Activated CD4-positive, alpha-beta T cell treated with anti-CD3 and anti-CD28 coated beads, Interleukin-2, Interleukin-4, amounts not matched to agents 100 ng/mL and 50 ng/mL, durations not matched to agents 16 hours and 8 hours (primary cell): ENCODE results near the gene GNG8.
A peak's percentile ranks its signal among the peaks of the same experiment; 100 is the strongest.
"Not testable (repeated sequence)": the region's sequence is repeated elsewhere in the genome, so short reads cannot be mapped to it uniquely, and the experiment has no call there.

Experiments used
- DNase-seq: peaks from one replicate; pipeline ENCODE4 v3.0.0-alpha.2; 2020; ENCODE audit warnings: low spot score

GNG8 gene

DNA sequence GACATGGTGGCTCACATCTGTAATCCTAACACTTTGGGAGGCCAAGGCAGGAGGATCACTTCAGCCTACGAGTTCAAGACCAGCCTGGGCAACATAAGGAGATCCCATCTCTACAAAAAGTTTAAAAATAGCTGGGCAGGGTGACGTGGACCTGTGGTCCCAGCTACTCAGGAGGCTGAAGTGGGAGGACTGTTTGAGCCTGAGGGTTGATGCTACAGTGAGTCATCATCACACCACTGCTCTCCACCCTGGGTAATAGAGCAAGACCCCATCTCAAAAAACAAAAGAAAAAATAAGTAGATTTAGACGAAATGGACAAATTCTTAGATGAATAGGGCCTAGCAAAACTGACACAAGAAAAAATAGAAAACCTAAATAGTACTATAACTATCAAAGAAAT, 10.4 kb upstream of the GNG8 start:
- no peak for DNase-seq

DNA sequence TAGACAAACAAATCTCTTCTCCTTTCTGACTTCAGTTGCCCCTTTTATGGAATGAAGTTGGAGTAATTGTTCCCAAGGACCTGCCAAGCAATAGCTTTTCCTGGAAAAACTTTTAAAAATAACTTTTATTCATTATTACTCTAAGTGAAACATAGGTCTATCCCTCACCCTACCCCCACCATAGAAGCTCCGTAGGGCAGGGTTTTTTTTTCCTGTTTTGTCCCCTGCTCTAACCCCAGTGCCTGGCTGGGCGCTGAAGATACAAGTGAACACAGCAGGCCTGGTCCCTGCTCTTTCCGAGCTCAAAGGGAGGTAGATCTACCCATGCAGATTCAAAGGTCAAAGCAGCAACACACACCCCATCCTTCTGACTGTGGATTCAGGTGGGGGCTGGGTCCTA, 8.7 kb upstream of the GNG8 start:
- no peak for DNase-seq

DNA sequence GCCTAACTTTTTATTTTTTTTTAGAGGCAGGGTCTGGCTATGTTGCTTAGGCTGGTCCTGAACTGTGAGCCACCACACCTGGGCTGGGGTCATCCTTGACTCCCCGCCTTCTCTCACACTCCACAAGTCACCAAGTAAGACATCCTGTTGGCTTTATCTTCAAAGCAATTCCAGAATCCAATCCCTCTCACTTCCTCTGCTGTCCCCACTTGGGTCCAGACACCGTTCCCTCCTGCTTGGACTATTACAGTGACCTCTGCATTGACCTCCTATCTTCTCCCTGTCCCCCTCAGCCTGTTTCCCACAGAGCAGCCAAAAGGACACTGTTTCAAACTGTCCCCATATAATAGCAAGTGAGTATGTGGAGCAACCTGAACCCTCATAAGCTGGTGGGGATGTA, 4.7 kb upstream of the GNG8 start:
- DNase-seq, result no peak

DNA sequence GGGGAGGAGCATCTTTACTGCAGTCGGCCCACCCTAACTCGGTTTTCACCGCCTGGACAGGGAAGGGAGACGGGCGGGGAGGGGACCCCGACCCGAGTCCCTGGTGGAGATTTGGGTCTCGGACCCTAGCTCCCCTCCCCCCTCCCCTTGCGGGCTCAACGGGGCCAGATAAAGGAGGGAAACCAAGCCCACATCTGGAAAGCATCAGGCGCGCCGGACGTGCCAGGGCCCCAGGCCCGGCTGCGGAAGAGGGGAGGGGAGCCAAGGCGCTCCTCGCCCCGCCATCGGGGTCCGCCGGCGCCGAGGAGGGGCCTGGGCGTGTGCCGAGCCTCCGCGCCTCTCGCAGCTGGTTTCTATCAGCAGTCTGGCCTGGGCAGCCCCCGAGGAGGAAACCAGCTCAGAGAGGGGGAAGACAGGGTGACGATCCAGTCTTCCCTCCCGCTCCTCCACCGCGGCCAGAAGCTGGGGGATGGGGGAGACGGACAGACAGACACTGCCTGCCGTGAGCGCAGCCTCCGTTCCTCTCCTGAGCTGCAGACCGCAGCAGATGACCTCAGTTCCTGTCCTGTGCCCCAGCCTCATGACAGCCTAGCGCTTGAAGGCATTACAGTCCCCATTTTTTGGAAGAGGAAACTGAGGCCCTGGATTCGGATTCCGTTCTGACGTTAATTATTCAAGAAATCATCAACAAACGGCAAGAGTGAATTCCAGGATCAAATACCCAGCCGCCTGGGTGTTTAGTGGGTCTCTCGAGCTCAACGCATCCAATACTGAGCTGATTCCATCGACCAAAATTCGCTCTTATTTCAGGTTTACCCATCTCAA, 3.6 kb upstream of the GNG8 start:
- no peak for DNase-seq

DNA sequence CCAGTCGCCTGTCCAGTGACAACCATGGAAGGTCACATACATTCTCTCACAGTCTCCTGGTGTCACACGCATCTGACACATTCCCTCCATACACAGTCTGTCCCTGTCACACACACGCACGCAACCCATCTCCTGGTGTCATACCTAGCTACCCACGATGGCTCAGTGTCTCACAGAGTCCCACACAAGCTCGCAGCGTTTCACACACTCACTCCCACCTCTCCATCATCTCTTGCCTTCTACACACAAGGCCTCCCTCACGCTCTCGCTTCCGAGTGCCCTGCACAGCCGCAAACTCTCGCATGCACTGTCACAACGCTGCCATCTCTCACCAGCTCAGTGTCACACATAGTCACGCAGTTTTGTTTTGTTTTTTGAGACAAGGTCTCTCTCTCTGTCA, 1.2 kb upstream of the GNG8 start:
- DNase-seq, result no peak

DNA sequence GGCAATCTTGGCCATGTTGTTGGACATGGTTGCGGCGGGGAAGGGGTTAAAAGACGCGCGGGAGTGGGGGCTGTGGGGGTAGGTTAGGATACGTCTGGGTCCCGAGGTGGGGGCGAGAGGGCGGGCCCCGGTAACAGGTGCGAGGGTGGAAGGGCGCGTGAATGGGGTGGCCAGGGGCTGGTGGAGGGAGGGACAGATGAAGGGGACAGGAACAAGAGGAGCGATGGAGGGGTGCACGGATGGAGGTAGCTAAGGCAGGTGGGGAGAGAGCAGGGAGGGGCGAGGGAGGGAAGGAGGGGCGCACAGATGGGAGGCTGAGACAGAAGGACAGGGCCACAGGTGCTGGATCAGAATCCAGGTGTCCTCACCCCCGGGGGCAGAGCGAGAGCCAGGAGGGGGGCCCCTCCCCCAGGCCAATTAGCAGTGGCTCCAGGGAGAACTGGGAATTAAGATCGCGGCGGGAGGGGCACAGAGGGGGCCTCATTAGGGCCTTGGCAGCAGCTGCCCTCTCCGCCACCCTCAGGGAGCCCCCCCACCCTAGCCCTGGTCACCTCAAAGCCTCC, 1.3 kb downstream of the GNG8 start:
- no peak for DNase-seq

DNA sequence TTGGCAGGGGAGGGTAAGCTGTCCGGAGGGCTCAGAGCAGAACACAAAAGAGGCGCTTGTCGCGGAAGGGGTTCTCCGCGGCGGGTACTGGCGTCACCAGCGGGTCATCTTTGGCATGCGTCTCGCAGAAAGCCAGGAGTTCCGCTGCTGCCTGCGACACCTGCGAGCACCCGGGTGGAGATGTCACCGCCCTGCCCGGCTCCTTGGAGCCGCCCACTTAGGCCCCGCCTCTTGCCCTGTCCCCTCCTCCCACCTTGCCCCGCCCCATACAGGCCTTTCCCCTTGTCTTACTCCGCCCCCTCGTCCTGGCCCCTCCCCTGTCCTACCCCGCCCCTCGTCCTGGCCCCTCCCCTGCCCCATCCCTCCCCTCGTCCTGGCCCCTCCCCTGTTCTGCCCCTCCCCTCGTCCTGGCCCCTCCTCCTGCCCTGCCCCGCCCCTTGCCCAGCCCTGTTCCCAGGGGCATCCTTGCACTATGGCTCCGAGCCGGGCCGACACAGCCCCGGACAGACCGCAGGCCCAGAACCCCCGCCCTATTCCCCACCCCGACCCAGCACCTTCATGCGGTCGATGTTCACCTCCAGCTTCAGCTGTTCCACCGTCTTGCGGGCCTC, 1.9 kb downstream of the GNG8 start:
- peak; percentile 96 for DNase-seq

DNA sequence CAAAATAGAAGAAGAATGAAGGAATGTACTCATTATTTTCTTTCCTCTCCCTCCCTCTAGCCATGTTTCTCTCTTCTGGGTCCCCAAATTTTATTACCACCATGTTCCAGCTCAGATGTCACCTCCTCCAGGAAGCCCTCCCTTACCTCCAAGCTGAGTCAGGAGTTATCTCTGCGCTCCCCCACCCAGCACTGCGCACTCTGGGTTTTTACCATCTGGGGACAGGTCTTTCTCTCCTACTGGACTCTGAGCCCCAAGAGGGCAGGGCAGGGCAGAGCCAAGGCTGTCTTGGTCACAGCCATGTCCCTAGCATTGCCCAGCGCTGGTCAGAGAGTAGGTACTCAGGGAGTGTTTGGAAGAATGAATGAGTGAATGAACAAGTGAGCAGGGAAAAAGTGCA, 2.9 kb downstream of the GNG8 start:
- no peak for DNase-seq

DNA sequence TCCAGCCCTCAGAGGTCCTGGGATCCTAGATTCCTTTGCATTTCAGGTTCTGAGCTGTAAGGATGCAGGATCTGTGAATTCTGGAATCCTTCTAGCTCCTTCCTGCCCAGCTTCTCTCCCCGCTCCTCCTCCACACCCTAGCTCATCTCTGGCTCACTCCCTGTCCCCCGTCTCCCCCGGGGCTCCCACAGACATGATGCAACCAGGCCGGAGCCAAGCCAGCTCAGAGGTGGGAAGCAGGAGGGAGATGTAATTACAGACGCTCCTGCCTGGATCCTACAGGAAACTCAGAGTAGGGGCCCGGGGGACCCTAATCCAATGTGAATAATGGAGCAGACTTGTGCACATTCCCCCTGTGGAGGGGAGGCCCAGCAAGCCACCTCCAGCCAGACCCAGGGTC, 4.5 kb downstream of the GNG8 start:
- DNase-seq, result no peak

DNA sequence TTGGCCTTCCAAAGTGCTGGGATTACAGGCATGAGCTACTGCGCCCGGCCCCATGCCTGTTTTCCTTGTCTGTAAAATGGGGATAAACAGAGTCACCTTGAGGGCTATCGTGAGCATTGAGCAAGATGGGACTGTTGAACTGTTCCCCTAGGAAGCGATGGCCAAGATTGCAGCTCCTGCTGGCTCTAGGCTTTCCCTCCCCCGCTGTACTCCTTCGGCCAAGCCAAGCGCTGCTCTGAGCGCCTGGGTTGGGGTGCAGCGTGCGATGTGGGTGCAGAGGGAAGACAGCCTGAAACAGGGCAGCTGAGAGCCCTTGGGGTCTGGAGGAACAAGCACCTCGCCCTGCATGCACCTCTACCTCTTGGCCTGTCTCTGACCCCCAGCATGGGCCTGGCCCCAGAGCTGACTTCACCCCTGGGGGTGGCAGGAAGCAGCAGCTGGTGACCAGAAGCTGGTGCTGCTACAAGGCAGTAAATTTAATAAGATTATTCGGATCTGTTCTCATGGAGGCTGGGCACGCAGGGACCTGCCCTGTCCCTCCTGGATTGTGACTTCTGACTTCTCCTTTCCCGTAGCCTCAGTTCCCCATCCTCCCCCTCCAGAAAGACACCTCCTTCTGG, 5.3 kb downstream of the GNG8 start:
- DNase-seq, result no peak

DNA sequence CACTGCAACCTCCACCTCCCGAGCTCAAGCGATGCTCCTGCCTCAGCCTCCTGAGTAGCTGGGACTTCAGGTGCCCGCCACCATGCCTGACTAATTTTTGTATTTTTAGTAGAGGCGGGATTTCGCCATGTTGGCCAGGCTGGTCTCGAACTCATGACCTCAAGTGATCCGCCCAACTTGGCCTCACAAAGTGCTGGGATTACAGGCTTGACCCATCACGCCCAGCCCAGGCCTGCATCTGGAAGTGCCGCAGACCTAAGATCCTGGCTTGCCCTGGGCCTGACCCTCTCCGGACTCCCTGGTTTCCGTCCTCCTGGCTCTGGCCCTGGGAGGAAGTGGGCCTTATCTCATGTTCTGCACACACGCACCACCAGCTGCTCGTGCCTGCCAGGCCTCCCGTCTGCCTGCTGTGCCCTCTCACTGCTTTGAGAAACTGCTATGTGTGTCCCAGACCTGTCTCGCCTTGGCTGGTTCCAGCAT, 6.4 kb downstream of the GNG8 start:
- no peak for DNase-seq

DNA sequence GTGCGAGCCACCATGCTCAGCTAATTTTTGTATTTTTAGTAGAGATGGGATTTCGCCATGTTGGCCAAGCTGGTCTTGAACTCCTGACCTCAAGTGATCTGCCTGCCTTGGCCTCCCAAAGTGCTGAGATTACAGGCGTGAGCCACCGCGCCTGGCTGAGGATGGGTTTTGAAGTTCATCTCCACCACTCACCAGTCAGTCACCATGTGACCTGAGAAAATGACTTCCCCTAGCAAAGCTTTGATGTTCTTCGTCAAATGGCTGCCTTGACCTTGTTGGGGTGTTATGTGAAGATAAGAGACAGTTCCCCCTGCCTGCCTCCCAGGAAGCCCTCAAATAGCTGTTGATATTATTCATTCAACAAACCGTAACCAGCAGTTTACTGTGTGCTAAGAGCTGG, 7.0 kb downstream of the GNG8 start:
- not testable (repeated sequence) for DNase-seq

DNA sequence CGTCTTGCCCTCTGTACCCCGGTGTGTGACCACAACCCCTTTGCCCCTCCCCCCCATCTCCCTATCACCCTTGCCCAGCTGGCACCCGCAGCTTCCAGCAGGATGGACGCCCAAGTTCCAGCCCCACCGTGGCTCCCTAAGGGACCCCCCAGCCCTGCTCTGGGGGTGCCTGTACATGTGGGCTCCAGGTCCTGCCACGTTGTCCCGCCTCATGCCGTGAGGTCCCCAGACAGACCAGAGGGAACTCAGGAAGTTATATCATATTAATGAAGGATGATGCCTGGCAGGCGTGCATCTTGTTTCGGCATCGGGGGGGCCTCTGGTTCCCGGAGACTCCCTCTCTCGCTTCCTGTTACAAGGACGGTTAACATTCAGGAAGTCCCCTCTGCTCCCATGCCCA, 9.6 kb downstream of the GNG8 start:
- no peak for DNase-seq

DNA sequence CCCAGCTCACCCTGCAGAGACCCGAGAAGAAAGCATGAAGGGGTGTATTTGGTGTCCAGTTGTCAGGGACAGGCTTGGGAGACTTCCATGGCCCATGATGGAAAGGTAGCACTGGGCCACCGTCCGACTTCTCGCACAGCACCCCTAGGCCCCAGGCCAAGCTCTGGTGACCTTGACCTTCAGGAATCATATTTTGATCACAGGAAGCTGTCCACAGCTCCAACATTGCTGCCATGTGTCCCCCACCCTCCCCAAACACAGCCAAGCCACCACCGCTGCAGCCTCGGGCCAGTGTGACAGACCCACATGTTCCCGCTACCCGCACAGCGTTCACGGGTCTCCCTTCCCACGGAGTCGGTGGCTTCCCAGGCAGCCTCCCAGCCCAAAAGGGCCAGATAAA, 10.3 kb downstream of the GNG8 start:
- no peak for DNase-seq

DNA sequence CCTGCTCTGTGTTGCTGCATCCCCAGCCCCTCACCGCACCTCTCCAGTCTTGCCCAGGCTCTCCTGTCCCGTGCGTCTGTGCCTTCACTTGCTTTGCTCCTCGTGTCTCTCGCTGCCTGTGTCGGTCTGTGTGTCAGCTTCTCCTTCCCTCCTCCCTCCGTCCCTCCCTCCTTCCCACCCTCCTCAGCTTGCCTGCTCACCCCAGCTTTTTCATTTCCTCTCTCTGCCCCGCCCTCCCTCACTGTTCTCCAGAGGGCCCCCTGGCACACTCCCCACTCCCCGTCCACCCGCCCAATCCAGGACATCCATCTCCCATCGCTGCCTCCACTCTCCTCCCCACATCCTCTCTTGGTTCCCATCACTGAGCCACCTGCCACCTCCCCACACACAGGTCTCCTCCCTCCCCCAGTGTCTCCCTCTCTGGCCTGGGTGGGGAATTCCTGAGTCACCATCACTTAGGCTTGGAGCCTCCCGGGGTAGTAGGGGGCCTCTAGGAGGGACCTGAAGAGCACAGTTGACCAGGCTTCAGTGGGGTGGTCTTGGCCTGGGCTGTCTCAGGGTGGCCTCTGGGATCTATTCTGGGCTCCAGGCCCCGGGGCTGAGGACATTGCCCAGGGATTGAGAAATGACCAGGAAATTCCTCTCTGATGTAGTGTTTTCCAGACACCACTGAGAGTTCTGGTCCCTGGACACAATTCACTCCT, 10.9 kb downstream of the GNG8 start, which contains the start of gene PTGIR:
Gene PTGIR (minus strand): TSS at position 132 of the 704 bp plus-strand sequence. CDS start 864 bp downstream, outside the sequence.
- DNase-seq, result no peak

DNA sequence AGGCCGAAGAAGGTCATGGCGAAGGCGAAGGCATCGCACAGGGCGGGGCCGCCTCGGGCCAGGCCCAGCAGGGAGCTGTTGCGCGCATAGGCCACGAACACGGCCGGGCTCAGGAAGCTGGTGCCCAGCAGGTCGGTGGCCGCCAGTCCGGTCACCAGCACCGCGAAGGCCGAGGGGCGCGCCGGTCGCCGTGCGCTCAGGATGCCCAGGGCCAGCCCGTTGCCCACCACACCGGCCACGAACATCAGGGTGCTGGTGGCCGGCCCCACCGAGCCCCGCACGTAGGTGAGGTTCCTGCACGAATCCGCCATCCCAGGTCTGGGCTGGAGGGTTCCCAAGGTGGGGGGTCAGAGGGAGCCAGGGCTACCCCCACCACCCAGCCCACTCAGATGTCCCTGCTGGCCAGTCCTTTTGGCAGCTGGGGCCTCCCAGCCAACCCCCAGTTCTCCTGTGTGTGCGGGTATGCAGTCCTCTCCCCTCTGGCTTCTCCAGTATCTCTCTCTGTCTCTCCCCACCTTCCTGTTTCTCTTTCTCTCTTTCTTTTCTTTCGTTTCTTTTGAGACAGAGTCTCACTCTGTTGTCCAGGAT, 12.0 kb downstream of the GNG8 start:
- no peak for DNase-seq

DNA sequence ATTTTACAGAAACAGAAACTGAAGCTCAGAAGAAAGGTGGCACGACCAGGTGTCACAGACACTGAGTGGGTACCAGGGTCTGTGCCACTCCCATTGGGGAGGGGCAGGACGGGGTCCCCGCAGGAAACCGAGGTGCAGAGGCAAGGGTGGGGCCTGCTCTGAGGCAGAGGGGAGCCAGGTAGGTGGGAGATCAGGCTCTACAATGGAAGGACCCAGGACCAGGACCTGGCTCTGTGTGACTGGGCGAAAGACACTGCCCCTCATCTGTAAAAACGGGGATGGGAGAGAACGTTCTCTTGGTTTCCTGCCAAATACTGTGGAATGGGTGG, 13.9 kb downstream of the GNG8 start:
- no peak for DNase-seq

DNA sequence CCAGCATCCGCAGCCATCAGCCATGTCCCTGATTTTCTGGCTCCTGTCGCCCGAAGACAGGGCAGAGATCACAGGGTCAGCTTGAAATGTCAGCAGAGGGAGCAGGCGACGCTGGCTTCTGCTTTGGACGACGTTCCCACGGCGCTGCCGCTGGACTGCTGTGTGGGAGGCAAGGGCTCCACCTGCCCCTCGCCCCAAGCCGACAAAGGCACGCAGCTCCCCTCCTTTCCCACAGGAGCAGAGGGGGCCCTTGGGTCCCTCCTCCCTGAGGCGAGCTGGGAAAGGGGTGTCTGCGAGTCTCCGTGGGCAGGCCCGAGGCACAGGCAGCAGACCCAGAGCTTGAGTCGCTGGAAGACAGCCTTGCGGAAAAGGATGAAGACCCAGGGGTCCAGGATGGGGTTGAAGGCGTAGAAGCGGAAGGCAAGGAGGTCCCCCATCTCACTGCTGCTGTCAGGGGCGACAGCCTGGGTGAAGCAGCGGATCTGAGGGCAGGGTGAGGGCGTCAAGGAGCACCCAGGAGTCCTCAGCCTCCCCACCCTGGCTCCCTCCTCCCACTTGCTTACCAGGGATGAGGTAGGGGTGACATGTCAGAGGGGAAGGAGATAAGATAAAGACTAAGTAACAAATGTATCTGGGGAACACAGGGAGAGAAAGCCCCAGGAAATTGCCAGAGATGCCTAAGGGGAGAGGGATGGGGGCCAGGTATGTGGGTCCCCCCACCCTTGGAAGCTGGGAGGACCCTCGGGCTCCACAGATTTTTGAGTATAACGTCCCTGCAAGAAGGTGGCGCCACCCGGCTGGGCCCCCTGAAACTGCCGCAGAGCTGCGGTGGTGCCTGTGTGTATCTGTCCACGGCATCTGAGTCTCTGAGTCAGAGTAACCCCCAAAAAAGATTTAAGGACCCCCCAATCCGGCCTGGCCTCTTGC, 14.5 kb downstream of the GNG8 start:
- DNase-seq, result no peak

DNA sequence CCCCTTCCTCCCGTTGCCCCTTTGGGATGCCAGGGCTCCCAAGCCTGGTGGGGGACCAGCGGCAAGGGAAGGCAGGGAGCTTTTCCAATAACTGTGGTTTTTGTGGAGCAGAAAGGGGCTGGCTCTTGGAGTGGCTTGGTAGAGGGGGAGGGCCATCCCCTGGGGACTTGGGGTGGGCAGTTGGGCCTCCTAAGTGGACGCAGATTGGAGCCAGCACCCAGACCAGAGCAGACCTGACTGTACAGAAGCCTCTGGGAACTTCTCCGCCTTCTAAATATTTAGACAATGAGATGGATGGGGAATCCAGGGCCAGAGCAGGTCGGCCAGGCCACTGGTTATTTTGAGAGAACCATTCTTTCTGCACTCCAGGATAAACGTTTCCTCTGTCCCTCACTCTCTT, 15.3 kb downstream of the GNG8 start:
- DNase-seq, result no peak

DNA sequence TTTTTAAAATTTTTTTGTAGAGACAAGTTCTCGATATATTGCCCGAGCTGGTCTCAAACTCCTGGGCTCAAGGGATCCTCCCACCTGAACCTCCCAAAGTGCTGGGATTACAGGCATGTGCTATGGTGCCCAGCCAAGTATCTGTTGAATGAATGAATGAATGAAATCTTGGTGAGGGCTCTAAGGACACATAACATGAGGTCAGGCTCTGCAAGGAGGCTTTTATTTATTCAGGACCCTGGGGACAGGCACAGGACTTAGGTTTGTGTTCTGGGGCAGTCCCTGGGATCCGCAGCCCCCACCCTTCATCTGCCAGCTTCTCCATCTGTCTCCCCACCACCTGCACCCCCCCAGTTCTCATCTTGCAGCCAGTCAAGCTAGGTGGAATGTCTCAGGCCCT, 15.7 kb downstream of the GNG8 start:
- DNase-seq, result no peak

DNA sequence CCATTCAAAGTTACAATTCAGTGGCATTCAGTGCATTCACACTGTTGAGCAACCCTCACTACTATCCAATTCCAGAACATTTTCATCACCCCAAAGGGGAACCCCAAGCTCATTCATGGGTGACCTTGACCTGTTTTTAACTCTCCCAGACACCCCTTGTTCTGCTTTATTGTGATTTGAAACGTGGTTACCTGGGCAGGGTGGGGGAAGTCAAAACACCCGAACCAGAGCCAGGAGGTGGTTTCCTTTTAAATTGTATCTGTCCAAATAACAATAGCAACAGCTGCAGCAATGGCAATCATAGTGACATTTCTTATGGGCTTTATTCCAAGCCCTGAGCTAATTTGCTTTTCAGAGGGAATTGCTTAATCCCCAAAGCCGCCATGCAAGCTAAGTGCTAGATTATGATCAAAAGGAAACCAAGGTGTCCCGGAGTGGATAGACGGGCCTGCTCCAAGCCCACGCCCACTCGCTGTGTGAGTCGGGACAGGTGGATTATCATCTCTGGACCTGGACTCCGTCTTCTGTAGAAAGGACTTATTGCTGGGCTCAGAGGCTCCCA, 17.3 kb downstream of the GNG8 start:
- no peak for DNase-seq
